Heart left ventricle (tissue), 16 donors: Measurements from ENCODE around the gene TCF4. TPM values are rescaled to one million over a fixed set of nuclear protein-coding genes. Genes with fewer than 3 reads are reported as not detected.
A peak's percentile ranks its signal among the peaks of the same experiment; 100 is the strongest.

Experiments
- ATAC-seq, 4 donors: fragments of 200-7000 bp; cut with Tn5 transposase; one replicate each; pipeline ENCODE4 v1.9.1; 2020 to 2022; ENCODE audit warnings: moderate library complexity in 4 of 4, mild to moderate bottlenecking in 3 of 4, moderate number of reproducible peaks in 1 of 4
- DNase-seq, 5 donors: peaks; one replicate each; pipeline ENCODE4 v3.0.0-alpha.2; 2020
- H3K27ac ChIP-seq, 12 donors: fragments of 200-600 bp; sonication (generic) in 4 of 12; one replicate each; pipeline versions ENCODE4 v1.5.0 to v1.8.0; 2016 to 2022; ENCODE audit warnings: mild to moderate bottlenecking in 2 of 12
- H3K27me3 ChIP-seq, 9 donors: fragments of 200-600 bp; sonication (generic) in 2 of 9; one replicate each; pipeline versions ENCODE4 v1.5.1 to v1.8.0; 2016 to 2022; ENCODE audit warnings: mild to moderate bottlenecking in 3 of 9
- H3K36me3 ChIP-seq, 9 donors: fragments of 200-600 bp; sonication (generic) in 2 of 9; one replicate each; pipeline versions ENCODE4 v1.5.0 to v1.8.0; 2018 to 2022; ENCODE audit warnings: mild to moderate bottlenecking in 2 of 9
- H3K4me1 ChIP-seq, 12 donors: fragments of 200-600 bp; sonication (generic) in 4 of 12; one replicate each; pipeline versions ENCODE4 v1.5.0 to v1.8.0; 2016 to 2022; ENCODE audit warnings: mild to moderate bottlenecking in 3 of 12
- H3K4me3 ChIP-seq, 12 donors: fragments of 200-600 bp; sonication (generic) in 4 of 12; one replicate each; pipeline versions ENCODE4 v1.5.0 to v1.8.0; 2017 to 2022; ENCODE audit warnings: mild to moderate bottlenecking in 9 of 12, moderate library complexity in 4 of 12
- H3K9me3 ChIP-seq, 12 donors: fragments of 200-600 bp; sonication (generic) in 4 of 12; one replicate each; pipeline versions ENCODE4 v1.5.0 to v1.8.0; 2016 to 2022; ENCODE audit warnings: mild to moderate bottlenecking in 1 of 12
- POLR2A ChIP-seq, 2 donors: fragments of 450-650 bp; IDR thresholded peaks; one replicate each; pipeline ENCODE4 v1.6.1; 2017; ENCODE audit warnings: antibody characterized with exemption in 2 of 2, mild to moderate bottlenecking in 2 of 2, moderate library complexity in 2 of 2
- WGBS, 4 donors: extraction: QIAGEN DNeasy Blood & Tissue Kit in 2 of 4; methylation state at CpG; one replicate each; pipeline versions ENCODE4 v1.1.5 to v1.1.7; 2013 to 2018; 5-methylcytosine and 5-hydroxymethylcytosine counted together
- intact Hi-C, 10 donors: fragments of 100-400 bp; cut with DNase I; formaldehyde crosslinking; loops; one replicate each; pipeline versions ENCODE4 v1.11.1 to v1.14.2; 2022
- polyA plus RNA-seq, 2 donors: library from polyadenylated mRNA; stranded (reverse); fragments of 200-250 nt; gene quantifications; one replicate each; pipeline ENCODE4 v1.2.3, GENCODE V29; 2013
- total RNA-seq, 9 donors: library from RNA; depleted of rRNA in 2 of 9; stranded (reverse); fragments of >200 nt in 2 of 9; fragmentation: NEBNext Ultra II Directional in 3 of 9; extraction: Animal tissue kit (Norgen Biotek cat#: 25700) in 3 of 9; gene quantifications; one replicate each; pipeline versions ENCODE4 v1.1.0 to v1.2.4, GENCODE V29; 2016 to 2023
- TF ChIP-seq, protein P1 (sequence below), 12 donors: fragments of 200-600 bp; sonication (generic) in 4 of 12; IDR thresholded peaks; one replicate each; pipeline versions ENCODE4 v1.5.0 to v1.8.0; 2018 to 2022; ENCODE audit warnings: antibody characterized with exemption in 12 of 12, mild to moderate bottlenecking in 5 of 12
- donor health status: ischemic (EF 13 %, LVEDD 7.1; RV severe dilation, severe dysfunction).
- donor health status: healthy with polysubstance abuse.
- donor health status: DM: no; HTN: yes; CAD: no.
- donor health status: DM: no; HTN: no; CAD: no.
- donor health status: ischemic (EF 25% LVEDD 6.9; RV normal size, moderate dysfunction).
- donor health status: ischemic (EF 25% LVEDD 5.7; RV mildly dilated, moderate dysfunction).
- donor health status: healthy.
- donor health status: DM: yes; HTN: yes; CAD: no.
- donor health status: ischemic (EF 35%, LVEDD 5.7; RV mildly dilated, moderate dysfunction).
- donor health status: nonischemic (EF 11% LVEDD 7.7; RV severe dilation, severe dysfunction).
- donor health status: DM: yes; HTN: yes; CAD: no.
- donor health status: PGD.
- donor health status: ischemic (EF 29% LVEDD 5.4; RV normal size, mild dysfunction).
- donor health status: nonischemic (EF 23%, LVEDD 6.1; RV moderate dilation, normal function).

Gene TCF4
- total and polyA plus RNA-seq, 11 donors = 12.8 to 119 (median 71.5) TPM

- TF ChIP-seq, protein P1, sequence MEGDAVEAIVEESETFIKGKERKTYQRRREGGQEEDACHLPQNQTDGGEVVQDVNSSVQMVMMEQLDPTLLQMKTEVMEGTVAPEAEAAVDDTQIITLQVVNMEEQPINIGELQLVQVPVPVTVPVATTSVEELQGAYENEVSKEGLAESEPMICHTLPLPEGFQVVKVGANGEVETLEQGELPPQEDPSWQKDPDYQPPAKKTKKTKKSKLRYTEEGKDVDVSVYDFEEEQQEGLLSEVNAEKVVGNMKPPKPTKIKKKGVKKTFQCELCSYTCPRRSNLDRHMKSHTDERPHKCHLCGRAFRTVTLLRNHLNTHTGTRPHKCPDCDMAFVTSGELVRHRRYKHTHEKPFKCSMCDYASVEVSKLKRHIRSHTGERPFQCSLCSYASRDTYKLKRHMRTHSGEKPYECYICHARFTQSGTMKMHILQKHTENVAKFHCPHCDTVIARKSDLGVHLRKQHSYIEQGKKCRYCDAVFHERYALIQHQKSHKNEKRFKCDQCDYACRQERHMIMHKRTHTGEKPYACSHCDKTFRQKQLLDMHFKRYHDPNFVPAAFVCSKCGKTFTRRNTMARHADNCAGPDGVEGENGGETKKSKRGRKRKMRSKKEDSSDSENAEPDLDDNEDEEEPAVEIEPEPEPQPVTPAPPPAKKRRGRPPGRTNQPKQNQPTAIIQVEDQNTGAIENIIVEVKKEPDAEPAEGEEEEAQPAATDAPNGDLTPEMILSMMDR (IDR thresholded peaks at IDR 0.05) = no peak
- no peak for TF ChIP-seq POLR2A (IDR thresholded peaks at IDR 0.05)
- no peaks in the 10 kb centered on the region for H3K27me3 ChIP-seq
- no peaks in the 10 kb centered on the region for H3K36me3 ChIP-seq
- ATAC-seq (peak in 1 of 4 donors; percentile 5), DNase-seq (no peak)
- H3K4me1 ChIP-seq = peaks cover 0 to 91% (median 40%) of the 10 kb centered on the region in 12 donors
- intact Hi-C loops = loop anchor here in 8 of 10 donors (5.0 to 10.0 kb wide), 10 partner anchors 44 to 584 kb away; partner anchors contain the start of gene TCF4 (in 1 of the 8)
- WGBS, 4 donors = 39 to 42% (median 41%) methylated on average over 12 of the region's 12 CpGs
- H3K27ac ChIP-seq = peak overlapping the region; percentile 51 to 86 (median 80)
- peak overlapping the region in 10 of 12 donors; percentile 16 to 60 (median 42) for H3K4me3 ChIP-seq
- H3K9me3 ChIP-seq = no peaks in the 10 kb centered on the region
Observed at GRCh38 chr18:55400590-55401541, 187.1 kb downstream of the TCF4 start.

GRCh38 chr18:55400081-55400480 is 187.9 kb downstream of the TCF4 start:
- DNase-seq (no peak), ATAC-seq (no peak)
- TF ChIP-seq, protein P1 (IDR thresholded peaks at IDR 0.05) = no peak
- no peak for TF ChIP-seq POLR2A (IDR thresholded peaks at IDR 0.05)
- WGBS, 4 donors = 45 to 64% (median 51%) methylated on average over 2 of the region's 2 CpGs
- no peaks in the 10 kb centered on the region for H3K27me3 ChIP-seq
- intact Hi-C loops = loop anchor here in 8 of 10 donors (5.0 to 10.0 kb wide), 10 partner anchors 43 to 585 kb away; partner anchors contain the start of gene TCF4 (in 1 of the 8)
- H3K9me3 ChIP-seq = no peaks in the 10 kb centered on the region
- H3K4me3 ChIP-seq = peak overlapping the region in 10 of 12 donors; percentile 16 to 60 (median 42)
- peak overlapping the region; percentile 51 to 86 (median 80) for H3K27ac ChIP-seq
- H3K36me3 ChIP-seq = no peaks in the 10 kb centered on the region
- peaks cover 0 to 91% (median 38%) of the 10 kb centered on the region in 12 donors for H3K4me1 ChIP-seq

GRCh38 chr18:55398858-55399257 is 189.1 kb downstream of the TCF4 start:
- ATAC-seq = no peak
- DNase-seq = no peak
- Histone ChIP-seq H3K4me3 (peak overlapping the region in 6 of 12 donors; percentile 0 to 60 (median 22)), H3K4me1 (peaks cover 0 to 79% (median 33%) of the 10 kb centered on the region in 12 donors), H3K27me3 (no peaks in the 10 kb centered on the region), H3K9me3 (no peaks in the 10 kb centered on the region), H3K36me3 (no peaks in the 10 kb centered on the region), H3K27ac (peak overlapping the region in 9 of 12 donors; percentile 8 to 80 (median 38))
- no peak for TF ChIP-seq POLR2A (IDR thresholded peaks at IDR 0.05)
- TF ChIP-seq, protein P1 (IDR thresholded peaks at IDR 0.05) = no peak
- 66 to 80% (median 71%) methylated on average over 6 of the region's 6 CpGs for WGBS, 4 donors
- intact Hi-C loops = no loop called here

- DNase-seq (no peak), ATAC-seq (no peak)
- 40 to 86% (median 74%) methylated on average over 2 of the region's 2 CpGs for WGBS, 4 donors
- H3K4me3 ChIP-seq = no peak overlapping the region
- H3K9me3 ChIP-seq = no peaks in the 10 kb centered on the region
- H3K27me3 ChIP-seq = no peaks in the 10 kb centered on the region
- no peaks in the 10 kb centered on the region for H3K36me3 ChIP-seq
- peaks cover 0 to 60% (median 23%) of the 10 kb centered on the region in 12 donors for H3K4me1 ChIP-seq
- no peak overlapping the region for H3K27ac ChIP-seq
- intact Hi-C loops = no loop called here
- TF ChIP-seq POLR2A (IDR thresholded peaks at IDR 0.05) = no peak
- TF ChIP-seq, protein P1 (IDR thresholded peaks at IDR 0.05) = no peak
Observed at GRCh38 chr18:55396979-55397378, 191.0 kb downstream of the TCF4 start.
